T-helper 1 cell treated with Interleukin-12 subunit alpha and Interleukin-12 subunit beta and Interleukin-4 antibody, amounts not matched to agents 30 μg/mL and 1 μg/mL, for 36 hours (primary cell): ENCODE measurements around the gene NBR1.
"Not testable (repeated sequence)": the region's sequence is repeated elsewhere in the genome, so short reads cannot be mapped to it uniquely, and the experiment has no call there.

Experiments
- H3K27ac Mint-ChIP-seq: one replicate; pipeline ENCODE4 v1.8.0; 2021; ENCODE audit warnings: mild to moderate bottlenecking, mixed read lengths
- H3K27me3 Mint-ChIP-seq: one replicate; pipeline ENCODE4 v1.8.0; 2021; ENCODE audit warnings: low read depth, mixed read lengths
- H3K36me3 Mint-ChIP-seq: one replicate; pipeline ENCODE4 v1.8.0; 2021; ENCODE audit warnings: low read depth, mixed read lengths
- H3K4me1 Mint-ChIP-seq: one replicate; pipeline ENCODE4 v1.8.0; 2021; ENCODE audit warnings: low read depth, mixed read lengths
- H3K4me3 Mint-ChIP-seq: one replicate; pipeline ENCODE4 v1.8.0; 2021; ENCODE audit warnings: mild to moderate bottlenecking, moderate library complexity, mixed read lengths
- H3K9me3 Mint-ChIP-seq: one replicate; pipeline ENCODE4 v1.8.0; 2021; ENCODE audit warnings: mixed read lengths

Gene NBR1

GRCh38 chr17:43239597-43239996 is 68.6 kb downstream of the NBR1 start:
- not testable (repeated sequence) for H3K27ac Mint-ChIP-seq, H3K36me3 Mint-ChIP-seq, H3K27me3 Mint-ChIP-seq, H3K9me3 Mint-ChIP-seq, H3K4me1 Mint-ChIP-seq, H3K4me3 Mint-ChIP-seq

- H3K27ac Mint-ChIP-seq, H3K9me3 Mint-ChIP-seq, H3K27me3 Mint-ChIP-seq, H3K36me3 Mint-ChIP-seq, H3K4me1 Mint-ChIP-seq, H3K4me3 Mint-ChIP-seq: not testable (repeated sequence)
These were observed 69.8 kb downstream of the NBR1 start for GRCh38 chr17:43240596-43241352.

GRCh38 chr17:43246456-43246855 is 75.4 kb downstream of the NBR1 start:
- not testable (repeated sequence) for H3K4me1 Mint-ChIP-seq, H3K36me3 Mint-ChIP-seq, H3K27ac Mint-ChIP-seq, H3K9me3 Mint-ChIP-seq, H3K27me3 Mint-ChIP-seq, H3K4me3 Mint-ChIP-seq
